Brain microvascular endothelial cell (primary cell): ENCODE data around the gene MID1.

Experiments used
- DNase-seq: peaks from one replicate; pipeline ENCODE4 v3.0.0-alpha.2; 2020
- H3K27ac ChIP-seq: fragments of 250-450 bp; sonication (Bioruptor Pico); 2 replicates; pipeline ENCODE4 v1.5.1; 2020; ENCODE audit warnings: mild to moderate bottlenecking, moderate library complexity
- H3K27me3 ChIP-seq: fragments of 250-450 bp; sonication (Bioruptor Pico); replicated peaks from 2 replicates; pipeline ENCODE4 v1.5.1; 2020; ENCODE audit warnings: mild to moderate bottlenecking
- H3K36me3 ChIP-seq: fragments of 250-450 bp; sonication (Bioruptor Pico); replicated peaks from 2 replicates; pipeline ENCODE4 v1.5.1; 2020; ENCODE audit warnings: mild to moderate bottlenecking
- H3K4me3 ChIP-seq: 2 replicates; pipeline ENCODE4 v1.5.1; 2011; ENCODE audit warnings: low read depth, mild to moderate bottlenecking, control low read depth, low read length, moderate library complexity
- CTCF ChIP-seq: IDR thresholded peaks from 2 replicates; pipeline ENCODE4 v1.5.1; 2011; ENCODE audit warnings: low read depth, mild to moderate bottlenecking, moderate library complexity, low read length, control low read depth, inconsistent platforms; ENCODE audit errors: missing control alignments
- in situ Hi-C: cut with HindIII; loops from 2 replicates; pipeline ENCODE4 v1.10.0; 2017; ENCODE audit warnings: low sequenced_read_pairs, low pct_ligation_motif_present

The MID1 gene

GRCh38 chrX:10603612-10604011 lies 16.8 kb downstream of the MID1 start:
- DNase-seq: no peak
- no peak overlapping the region for H3K27ac ChIP-seq
- H3K4me3 ChIP-seq: no peak overlapping the region
- in situ Hi-C loops: no loop called here
- TF ChIP-seq CTCF: no peak
- H3K36me3 ChIP-seq: no peaks in the 10 kb centered on the region
- no peaks in the 10 kb centered on the region for H3K27me3 ChIP-seq

GRCh38 chrX:10602646-10603045 lies 17.7 kb downstream of the MID1 start:
- Histone ChIP-seq H3K4me3 (no peak overlapping the region), H3K27ac (no peak overlapping the region), H3K27me3 (no peaks in the 10 kb centered on the region), H3K36me3 (no peaks in the 10 kb centered on the region)
- no peak for TF ChIP-seq CTCF
- no peak for DNase-seq
- in situ Hi-C loops: no loop called here

- Histone ChIP-seq H3K27ac (no peak overlapping the region), H3K27me3 (no peaks in the 10 kb centered on the region), H3K36me3 (no peaks in the 10 kb centered on the region), H3K4me3 (no peak overlapping the region)
- in situ Hi-C loops: no loop called here
- no peak for DNase-seq
- TF ChIP-seq CTCF: no peak
These were observed 19.9 kb downstream of the MID1 start for GRCh38 chrX:10600479-10600878.

- Histone ChIP-seq H3K36me3 (no peaks in the 10 kb centered on the region), H3K4me3 (no peak overlapping the region), H3K27me3 (no peaks in the 10 kb centered on the region), H3K27ac (no peak overlapping the region)
- DNase-seq: no peak
- in situ Hi-C loops: no loop called here
- no peak for TF ChIP-seq CTCF
These were observed 21.8 kb downstream of the MID1 start for GRCh38 chrX:10598540-10598939.

- DNase-seq: peak; percentile 34
- in situ Hi-C loops: no loop called here
These were observed 22.5 kb downstream of the MID1 start for GRCh38 chrX:10597871-10598270.

More at GRCh38 chrX:10597871-10598270, 22.5 kb downstream of the MID1 start:
- H3K36me3 ChIP-seq: no peaks in the 10 kb centered on the region
- no peak overlapping the region for H3K4me3 ChIP-seq
- no peak overlapping the region for H3K27ac ChIP-seq
- peak; percentile 77 for TF ChIP-seq CTCF
- H3K27me3 ChIP-seq: no peaks in the 10 kb centered on the region
